Right lobe of liver (tissue), 4 donors: ENCODE measurements around the gene TRIP12.

Experiments used
- POLR2A ChIP-seq: fragments of 450-650 bp; IDR thresholded peaks from one replicate; pipeline ENCODE4 v1.6.1; 2017; ENCODE audit warnings: antibody characterized with exemption, mild to moderate bottlenecking
- TF ChIP-seq, protein P1 (sequence below), 4 donors: fragments of 200-600 bp in 3 of 4; fragments of 450-650 bp in 1 of 4; IDR thresholded peaks; one replicate each; pipeline versions ENCODE4 v1.5.1 to v1.8.0; 2016 to 2022; ENCODE audit warnings: antibody characterized with exemption in 4 of 4, mild to moderate bottlenecking in 2 of 4
- donor health status: DM: no; HTN: no; CAD: no.
- donor health status: DM: no; HTN: no; CAD: no.
- donor health status: DM: no; HTN: yes; CAD: no.

DNA sequence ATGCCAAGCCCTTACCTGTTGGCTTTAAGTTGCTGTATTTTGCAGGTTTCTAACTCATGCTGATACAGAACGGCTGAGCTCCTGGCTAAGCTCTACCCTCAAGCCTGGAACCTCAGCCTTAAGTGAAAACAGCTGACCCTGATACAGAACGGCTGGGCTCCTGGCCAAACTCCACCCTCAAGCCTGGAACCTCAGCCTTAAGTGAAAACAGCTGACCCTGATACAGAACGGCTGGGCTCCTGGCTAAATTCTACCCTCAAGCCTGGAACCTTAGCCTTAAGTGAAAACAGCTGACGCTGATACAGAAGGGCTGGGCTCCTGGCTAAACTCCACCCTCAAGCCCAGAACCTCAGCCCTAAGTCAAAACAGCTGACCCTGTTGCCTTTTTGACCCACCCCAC, 189.9 kb downstream of the TRIP12 start:
- no peak for TF ChIP-seq POLR2A
- TF ChIP-seq, protein P1, sequence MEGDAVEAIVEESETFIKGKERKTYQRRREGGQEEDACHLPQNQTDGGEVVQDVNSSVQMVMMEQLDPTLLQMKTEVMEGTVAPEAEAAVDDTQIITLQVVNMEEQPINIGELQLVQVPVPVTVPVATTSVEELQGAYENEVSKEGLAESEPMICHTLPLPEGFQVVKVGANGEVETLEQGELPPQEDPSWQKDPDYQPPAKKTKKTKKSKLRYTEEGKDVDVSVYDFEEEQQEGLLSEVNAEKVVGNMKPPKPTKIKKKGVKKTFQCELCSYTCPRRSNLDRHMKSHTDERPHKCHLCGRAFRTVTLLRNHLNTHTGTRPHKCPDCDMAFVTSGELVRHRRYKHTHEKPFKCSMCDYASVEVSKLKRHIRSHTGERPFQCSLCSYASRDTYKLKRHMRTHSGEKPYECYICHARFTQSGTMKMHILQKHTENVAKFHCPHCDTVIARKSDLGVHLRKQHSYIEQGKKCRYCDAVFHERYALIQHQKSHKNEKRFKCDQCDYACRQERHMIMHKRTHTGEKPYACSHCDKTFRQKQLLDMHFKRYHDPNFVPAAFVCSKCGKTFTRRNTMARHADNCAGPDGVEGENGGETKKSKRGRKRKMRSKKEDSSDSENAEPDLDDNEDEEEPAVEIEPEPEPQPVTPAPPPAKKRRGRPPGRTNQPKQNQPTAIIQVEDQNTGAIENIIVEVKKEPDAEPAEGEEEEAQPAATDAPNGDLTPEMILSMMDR (IDR thresholded peaks at IDR 0.05): no peak
